Measurements from ENCODE around the gene ZNF773.
"Not testable (repeated sequence)": the region's sequence is repeated elsewhere in the genome, so short reads cannot be mapped to it uniquely, and the experiment has no call there.

The ZNF773 gene

DNA sequence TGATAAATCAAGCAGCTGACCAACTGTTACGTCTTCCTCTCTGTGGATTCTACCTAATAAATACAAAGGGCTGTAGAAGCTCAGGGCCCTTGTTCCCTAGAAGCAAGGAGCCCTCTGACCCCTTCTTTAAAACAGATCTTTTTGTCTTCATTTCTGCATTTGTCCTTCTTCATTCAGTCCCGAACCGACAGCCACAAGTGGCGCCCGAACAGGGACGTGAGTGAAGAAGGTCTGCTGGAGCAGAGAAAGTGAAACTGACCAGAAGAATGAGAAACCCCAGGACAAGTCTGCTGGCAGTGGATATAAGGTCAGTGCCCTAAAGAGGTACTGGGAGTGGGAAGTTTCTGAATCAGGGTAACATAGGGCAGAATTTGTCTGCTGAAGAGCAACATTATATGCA lies 13.1 kb downstream of the ZNF773 start:
- no peak overlapping the region for H3K27ac ChIP-seq (ENCODE audit: low read length, poor library complexity, severe bottlenecking)
- no peak overlapping the region for H2AFZ ChIP-seq (ENCODE audit: low read depth, low read length)
- no peaks in the 10 kb centered on the region for H3K79me1 ChIP-seq (replicated peaks; ENCODE audit: low read length, poor library complexity, severe bottlenecking)
- no peak overlapping the region for H3K4ac ChIP-seq (ENCODE audit: low read depth in 1 of 2, low read length in 2 of 2)
- no peaks in the 10 kb centered on the region for H3K4me1 ChIP-seq (ENCODE audit: control insufficient read depth, insufficient read depth, low read depth, low read length)
- no peak overlapping the region for H2AK5ac ChIP-seq (ENCODE audit: low read length, severe bottlenecking)
- H3K27me3 ChIP-seq (ENCODE audit: control insufficient read depth in 1 of 2, insufficient read depth in 1 of 2, low read length in 2 of 2): no peaks in the 10 kb centered on the region
- H2BK120ac ChIP-seq (ENCODE audit: low read depth, low read length): no peak overlapping the region
- no peak overlapping the region for H3K18ac ChIP-seq (ENCODE audit: low read depth in 1 of 2, low read length in 2 of 2)
- no peak overlapping the region for H4K91ac ChIP-seq (ENCODE audit: low read length)
- no peak overlapping the region for H3K14ac ChIP-seq (ENCODE audit: low read length in 2 of 2)
- no peak overlapping the region for H2BK5ac ChIP-seq (ENCODE audit: low read depth, low read length, poor library complexity, severe bottlenecking)
- peak; percentile 39 for DNase-seq
- no peak overlapping the region for H2BK15ac ChIP-seq (ENCODE audit: low read depth, poor library complexity, severe bottlenecking)
- peaks cover 82% of the 10 kb centered on the region for H3K9me3 ChIP-seq (ENCODE audit: control insufficient read depth, low read length)
- H3K4me3 ChIP-seq (ENCODE audit: insufficient read depth in 1 of 2, low read depth in 1 of 2, low read length in 2 of 2): no peak overlapping the region
- 98% methylated on average over 6 of the region's 6 CpGs for WGBS
- H3K4me2 ChIP-seq (ENCODE audit: low read length, poor library complexity, severe bottlenecking): no peak overlapping the region
- H3K9ac ChIP-seq (ENCODE audit: low read length): no peak overlapping the region
- no peak overlapping the region for H2BK12ac ChIP-seq (ENCODE audit: low read length in 2 of 2)
- H3K23ac ChIP-seq (ENCODE audit: low read length in 2 of 2): no peak overlapping the region
- peaks cover 14 to 80% of the 10 kb centered on the region in 2 experiments for H3K36me3 ChIP-seq (ENCODE audit: control insufficient read depth in 1 of 2, insufficient read depth in 2 of 2, low read depth in 1 of 2, low read length in 2 of 2)
- H4K8ac ChIP-seq (ENCODE audit: low read length): no peak overlapping the region

DNA sequence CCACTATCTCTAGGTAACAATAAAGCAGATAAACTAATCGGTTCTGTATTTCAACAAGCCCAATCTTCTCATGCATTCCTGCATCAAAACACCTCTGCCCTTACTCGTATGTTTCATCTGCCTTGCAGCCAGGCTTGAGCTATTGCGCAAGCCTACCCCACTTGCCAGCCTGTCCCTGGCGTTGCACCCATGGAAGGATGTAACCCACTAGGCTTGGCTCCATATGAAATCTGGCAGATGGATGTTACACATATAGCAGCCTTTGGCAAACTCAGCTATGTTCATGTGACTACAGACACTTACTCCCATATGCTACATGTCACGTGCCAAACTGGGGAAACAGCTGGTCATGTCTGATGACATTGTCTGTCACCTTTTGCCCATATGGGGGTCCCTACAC lies 15.5 kb downstream of the ZNF773 start:
- H3K4ac ChIP-seq (ENCODE audit: low read depth in 1 of 2, low read length in 2 of 2): no peak overlapping the region
- no peak overlapping the region for H3K23ac ChIP-seq (ENCODE audit: low read length in 2 of 2)
- H3K14ac ChIP-seq (ENCODE audit: low read length in 2 of 2): no peak overlapping the region
- H4K91ac ChIP-seq (ENCODE audit: low read length): no peak overlapping the region
- 93% methylated on average over 5 of the region's 5 CpGs for WGBS
- H2BK15ac ChIP-seq (ENCODE audit: low read depth, poor library complexity, severe bottlenecking): no peak overlapping the region
- no peak overlapping the region for H2AK5ac ChIP-seq (ENCODE audit: low read length, severe bottlenecking)
- H2AFZ ChIP-seq (ENCODE audit: low read depth, low read length): no peak overlapping the region
- no peak overlapping the region for H2BK12ac ChIP-seq (ENCODE audit: low read length in 2 of 2)
- H2BK120ac ChIP-seq (ENCODE audit: low read depth, low read length): no peak overlapping the region
- no peak for DNase-seq
- H3K4me3 ChIP-seq (ENCODE audit: insufficient read depth in 1 of 2, low read depth in 1 of 2, low read length in 2 of 2): no peak overlapping the region
- H3K9ac ChIP-seq (ENCODE audit: low read length): no peak overlapping the region
- H3K36me3 ChIP-seq (ENCODE audit: control insufficient read depth in 1 of 2, insufficient read depth in 2 of 2, low read depth in 1 of 2, low read length in 2 of 2): peaks cover 14 to 69% of the 10 kb centered on the region in 2 experiments
- H3K9me3 ChIP-seq (ENCODE audit: control insufficient read depth, low read length): peaks cover 73% of the 10 kb centered on the region
- H3K79me1 ChIP-seq (replicated peaks; ENCODE audit: low read length, poor library complexity, severe bottlenecking): no peaks in the 10 kb centered on the region
- no peak overlapping the region for H3K18ac ChIP-seq (ENCODE audit: low read depth in 1 of 2, low read length in 2 of 2)
- no peaks in the 10 kb centered on the region for H3K27me3 ChIP-seq (ENCODE audit: control insufficient read depth in 1 of 2, insufficient read depth in 1 of 2, low read length in 2 of 2)
- no peak overlapping the region for H4K8ac ChIP-seq (ENCODE audit: low read length)
- H2BK5ac ChIP-seq (ENCODE audit: low read depth, low read length, poor library complexity, severe bottlenecking): no peak overlapping the region
- H3K27ac ChIP-seq (ENCODE audit: low read length, poor library complexity, severe bottlenecking): no peak overlapping the region
- H3K4me2 ChIP-seq (ENCODE audit: low read length, poor library complexity, severe bottlenecking): no peak overlapping the region
- no peaks in the 10 kb centered on the region for H3K4me1 ChIP-seq (ENCODE audit: control insufficient read depth, insufficient read depth, low read depth, low read length)

DNA sequence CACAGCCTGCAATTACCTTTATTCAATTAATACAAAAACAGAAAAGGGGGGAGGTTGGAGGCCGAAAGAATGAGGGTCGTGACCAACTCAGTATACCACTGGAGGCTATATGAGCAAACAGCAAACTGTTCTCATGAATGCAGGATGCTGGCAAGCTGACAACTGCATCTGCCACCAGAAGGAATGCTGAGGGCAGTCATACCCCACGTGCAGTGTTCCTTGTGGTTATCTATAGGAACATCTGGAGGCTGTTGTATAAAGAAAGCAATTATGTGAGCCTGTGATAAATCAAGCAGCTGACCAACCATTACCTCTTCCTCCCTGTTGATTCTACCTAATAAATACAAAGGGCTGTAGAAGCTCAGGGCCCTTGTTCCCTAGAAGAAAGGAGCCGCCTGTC lies 18.3 kb downstream of the ZNF773 start:
- H3K18ac ChIP-seq (ENCODE audit: low read depth in 1 of 2, low read length in 2 of 2); H3K14ac ChIP-seq (ENCODE audit: low read length in 2 of 2); H3K23ac ChIP-seq (ENCODE audit: low read length in 2 of 2); H3K4me1 ChIP-seq (ENCODE audit: control insufficient read depth, insufficient read depth, low read depth, low read length); H3K27me3 ChIP-seq (ENCODE audit: control insufficient read depth in 1 of 2, insufficient read depth in 1 of 2, low read length in 2 of 2); H2BK15ac ChIP-seq (ENCODE audit: low read depth, poor library complexity, severe bottlenecking); H3K4ac ChIP-seq (ENCODE audit: low read depth in 1 of 2, low read length in 2 of 2); H2AFZ ChIP-seq (ENCODE audit: low read depth, low read length); H4K8ac ChIP-seq (ENCODE audit: low read length); H3K4me3 ChIP-seq (ENCODE audit: insufficient read depth in 1 of 2, low read depth in 1 of 2, low read length in 2 of 2); H2AK5ac ChIP-seq (ENCODE audit: low read length, severe bottlenecking); H2BK12ac ChIP-seq (ENCODE audit: low read length in 2 of 2); DNase-seq; H3K27ac ChIP-seq (ENCODE audit: low read length, poor library complexity, severe bottlenecking); H3K4me2 ChIP-seq (ENCODE audit: low read length, poor library complexity, severe bottlenecking); H4K91ac ChIP-seq (ENCODE audit: low read length); H3K9ac ChIP-seq (ENCODE audit: low read length); H2BK5ac ChIP-seq (ENCODE audit: low read depth, low read length, poor library complexity, severe bottlenecking); H2BK120ac ChIP-seq (ENCODE audit: low read depth, low read length); H3K79me1 ChIP-seq (replicated peaks; ENCODE audit: low read length, poor library complexity, severe bottlenecking): not testable (repeated sequence)
- peaks cover 14 to 57% of the 10 kb centered on the region in 2 experiments for H3K36me3 ChIP-seq (ENCODE audit: control insufficient read depth in 1 of 2, insufficient read depth in 2 of 2, low read depth in 1 of 2, low read length in 2 of 2)
- peaks cover 54% of the 10 kb centered on the region for H3K9me3 ChIP-seq (ENCODE audit: control insufficient read depth, low read length)
- 94% methylated on average over 3 of the region's 4 CpGs for WGBS

DNA sequence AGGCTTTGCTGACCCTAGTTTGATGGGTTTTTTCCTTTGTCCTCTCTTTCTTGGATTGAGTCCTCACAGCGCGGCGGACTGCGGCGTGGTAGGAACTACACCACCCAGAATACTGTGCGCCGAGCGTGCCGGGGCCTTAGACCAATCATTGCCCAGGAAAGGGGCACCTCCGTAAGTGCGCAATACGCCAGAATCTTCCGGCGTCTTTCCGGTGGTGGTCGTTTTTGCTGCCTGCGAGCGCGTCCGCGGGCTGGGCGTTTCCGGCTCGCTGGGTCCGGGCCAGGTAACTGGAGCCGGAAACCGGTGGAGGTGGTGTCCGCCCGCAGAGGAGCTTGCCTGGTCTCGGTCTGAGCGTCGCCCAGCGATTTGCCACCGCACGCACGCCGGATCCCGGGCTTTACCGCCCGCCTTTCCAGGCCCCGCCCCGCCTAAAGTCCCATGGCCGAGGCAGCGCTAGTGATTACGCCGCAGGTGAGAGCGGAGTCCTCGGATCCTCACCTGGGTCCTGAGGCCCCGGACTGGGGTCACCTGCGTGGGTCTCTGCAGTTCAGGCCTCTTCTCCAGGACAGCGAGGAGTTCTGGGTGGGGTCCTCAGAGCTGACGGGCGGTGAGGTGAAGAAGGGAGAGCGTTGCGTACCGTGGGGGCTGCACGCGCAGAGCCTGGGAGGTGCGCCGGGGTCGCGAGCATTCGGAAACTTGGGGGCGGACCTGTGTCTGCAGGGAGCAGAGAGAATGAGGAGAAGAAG lies 27.6 kb downstream of the ZNF773 start, which contains the start of gene ZNF549:
TSS of gene ZNF549 (plus strand) at position 221 of the 746 bp plus-strand sequence. CDS start at position 439, 218 bp downstream.
- H2AFZ ChIP-seq (ENCODE audit: low read depth, low read length): peak within 1 kb of the TSS; percentile 72
- H3K79me1 ChIP-seq (replicated peaks; ENCODE audit: low read length, poor library complexity, severe bottlenecking): peaks cover 23% of the 10 kb centered on the region
- peak within 1 kb of the TSS in 1 of 2 experiments; percentile 80 for H3K14ac ChIP-seq (ENCODE audit: low read length in 2 of 2)
- WGBS: under 1% methylated on average over 53 of the region's 64 CpGs
- peak within 1 kb of the TSS; percentile 82 for H4K91ac ChIP-seq (ENCODE audit: low read length)
- H3K4me2 ChIP-seq (ENCODE audit: low read length, poor library complexity, severe bottlenecking): peak within 1 kb of the TSS; percentile 97
- DNase-seq: peak; percentile 91
- peak within 1 kb of the TSS in 1 of 2 experiments; percentile 46 for H3K23ac ChIP-seq (ENCODE audit: low read length in 2 of 2)
- H3K27ac ChIP-seq (ENCODE audit: low read length, poor library complexity, severe bottlenecking): peak within 1 kb of the TSS; percentile 22
- H4K8ac ChIP-seq (ENCODE audit: low read length): peak within 1 kb of the TSS; percentile 76
- H2BK5ac ChIP-seq (ENCODE audit: low read depth, low read length, poor library complexity, severe bottlenecking): no peak within 1 kb of the TSS
- no peak within 1 kb of the TSS for H2AK5ac ChIP-seq (ENCODE audit: low read length, severe bottlenecking)
- peaks cover 7 to 16% of the 10 kb centered on the region in 2 experiments for H3K36me3 ChIP-seq (ENCODE audit: control insufficient read depth in 1 of 2, insufficient read depth in 2 of 2, low read depth in 1 of 2, low read length in 2 of 2)
- peak within 1 kb of the TSS; percentile 93 for H3K9ac ChIP-seq (ENCODE audit: low read length)
- peaks cover 21% of the 10 kb centered on the region for H3K9me3 ChIP-seq (ENCODE audit: control insufficient read depth, low read length)
- H2BK120ac ChIP-seq (ENCODE audit: low read depth, low read length): peak within 1 kb of the TSS; percentile 75
- H3K18ac ChIP-seq (ENCODE audit: low read depth in 1 of 2, low read length in 2 of 2): peak within 1 kb of the TSS; percentile 82 to 84
- H3K4ac ChIP-seq (ENCODE audit: low read depth in 1 of 2, low read length in 2 of 2): peak within 1 kb of the TSS; percentile 47 to 57
- H3K4me3 ChIP-seq (ENCODE audit: insufficient read depth in 1 of 2, low read depth in 1 of 2, low read length in 2 of 2): peak within 1 kb of the TSS; percentile 86 to 95
- peaks cover 3% of the 10 kb centered on the region for H3K4me1 ChIP-seq (ENCODE audit: control insufficient read depth, insufficient read depth, low read depth, low read length)
- H2BK15ac ChIP-seq (ENCODE audit: low read depth, poor library complexity, severe bottlenecking): no peak within 1 kb of the TSS
- no peak within 1 kb of the TSS for H2BK12ac ChIP-seq (ENCODE audit: low read length in 2 of 2)
- no peaks in the 10 kb centered on the region for H3K27me3 ChIP-seq (ENCODE audit: control insufficient read depth in 1 of 2, insufficient read depth in 1 of 2, low read length in 2 of 2)

Data from mesenchymal stem cell (in vitro differentiated cells and primary cell).